HG03066 (cell line): ENCODE data around the gene CBFA2T2.
A peak's percentile ranks its signal among the peaks of the same experiment; 100 is the strongest.

Experiments
- ATAC-seq: cut with Tn5 transposase; IDR thresholded peaks from one replicate; pipeline ENCODE4 v1.9.1; 2021; ENCODE audit warnings: low read depth; ENCODE audit not compliant: unreplicated experiment

Gene CBFA2T2

DNA sequence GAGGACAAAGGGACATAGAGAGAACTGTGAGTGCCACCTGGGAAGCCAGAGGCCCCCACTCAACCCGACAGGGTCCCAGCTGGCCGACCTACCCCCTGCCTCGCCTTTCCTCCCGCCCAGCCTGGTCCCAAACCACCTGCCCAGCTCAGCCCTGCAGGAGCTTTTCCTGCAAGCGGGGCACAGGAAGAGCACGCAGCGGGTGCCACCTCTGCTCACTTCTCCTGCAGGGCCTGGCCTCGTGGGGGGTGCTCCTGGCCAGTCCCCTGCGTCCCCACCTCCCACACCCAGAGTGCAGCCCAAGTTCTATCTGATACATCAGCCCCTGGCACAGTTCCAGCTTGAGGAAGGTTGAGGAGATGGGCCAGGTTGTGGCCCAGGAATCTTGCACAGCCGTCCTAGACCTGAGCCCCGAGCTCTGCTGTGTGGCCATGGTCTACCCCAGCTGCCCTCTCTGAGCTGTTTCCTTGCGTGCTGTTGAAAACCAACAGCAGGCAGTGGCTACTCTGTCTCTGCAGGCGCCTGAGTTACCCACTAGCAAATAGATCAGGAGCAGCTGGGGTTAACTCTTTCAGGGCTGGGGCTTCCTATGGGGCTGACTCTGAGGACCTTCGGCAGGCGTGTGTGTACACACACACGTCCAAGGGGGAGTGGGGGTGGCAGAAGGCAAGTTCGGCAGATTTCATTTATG is 182.7 kb downstream of the CBFA2T2 start:
- ATAC-seq = no peak

DNA sequence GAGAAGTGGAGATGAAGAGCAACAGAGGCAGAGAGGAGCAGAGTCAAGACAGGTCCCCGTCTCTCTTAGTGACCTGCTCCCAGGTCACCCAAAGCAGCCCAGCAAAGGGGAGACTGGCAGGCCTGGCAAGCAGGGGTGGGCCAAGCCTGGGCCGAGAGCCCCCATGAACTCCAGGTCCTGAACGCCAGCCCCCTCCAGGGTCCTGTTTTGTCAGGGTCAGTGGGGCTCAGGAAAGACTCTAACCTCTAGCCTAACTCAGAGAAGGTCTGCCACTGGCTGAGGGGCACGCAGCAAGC is 183.2 kb downstream of the CBFA2T2 start:
- no peak for ATAC-seq

DNA sequence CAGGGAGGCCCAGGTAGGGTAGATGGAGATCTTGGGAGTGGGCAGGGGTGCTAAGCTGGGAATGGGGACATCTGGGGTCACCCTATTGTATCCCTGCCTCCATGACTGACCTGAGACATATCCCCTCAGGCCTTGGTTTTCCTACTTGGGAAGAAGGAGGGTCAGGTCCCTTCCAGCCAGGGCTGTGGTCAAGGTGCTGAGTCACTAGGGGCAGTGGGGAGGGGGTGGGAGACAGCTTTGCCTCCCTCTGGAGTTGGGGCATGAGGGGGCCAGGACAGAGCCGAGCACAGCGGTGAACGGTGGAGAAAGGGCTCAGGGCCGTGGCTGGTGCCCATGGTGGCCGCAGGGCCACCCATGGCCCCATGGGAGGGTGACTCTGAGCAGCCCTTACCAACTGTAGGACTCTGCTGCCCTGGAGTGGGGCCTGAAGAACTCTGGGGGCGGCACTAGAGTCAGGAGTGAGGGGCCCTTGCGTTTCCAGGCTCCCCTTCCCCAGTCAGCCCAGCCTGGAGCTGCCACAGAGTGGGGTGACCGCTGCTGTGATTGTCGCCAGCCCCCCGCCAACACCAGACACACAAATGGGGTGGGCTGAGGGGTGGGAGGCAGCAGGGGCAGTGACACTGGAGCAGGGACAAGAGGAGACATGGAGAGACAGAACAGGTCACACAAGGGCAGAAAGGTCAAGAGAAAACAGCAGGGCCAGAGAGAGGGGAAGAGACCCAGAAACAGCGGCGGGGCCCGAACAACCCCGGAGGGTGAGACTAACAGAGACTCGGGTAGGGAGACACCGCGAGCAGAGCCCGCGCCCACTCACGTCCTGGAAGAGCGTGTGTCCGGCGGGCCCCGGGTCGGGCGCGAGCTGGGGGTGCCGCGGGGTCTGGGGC is 183.8 kb downstream of the CBFA2T2 start:
- no peak for ATAC-seq

DNA sequence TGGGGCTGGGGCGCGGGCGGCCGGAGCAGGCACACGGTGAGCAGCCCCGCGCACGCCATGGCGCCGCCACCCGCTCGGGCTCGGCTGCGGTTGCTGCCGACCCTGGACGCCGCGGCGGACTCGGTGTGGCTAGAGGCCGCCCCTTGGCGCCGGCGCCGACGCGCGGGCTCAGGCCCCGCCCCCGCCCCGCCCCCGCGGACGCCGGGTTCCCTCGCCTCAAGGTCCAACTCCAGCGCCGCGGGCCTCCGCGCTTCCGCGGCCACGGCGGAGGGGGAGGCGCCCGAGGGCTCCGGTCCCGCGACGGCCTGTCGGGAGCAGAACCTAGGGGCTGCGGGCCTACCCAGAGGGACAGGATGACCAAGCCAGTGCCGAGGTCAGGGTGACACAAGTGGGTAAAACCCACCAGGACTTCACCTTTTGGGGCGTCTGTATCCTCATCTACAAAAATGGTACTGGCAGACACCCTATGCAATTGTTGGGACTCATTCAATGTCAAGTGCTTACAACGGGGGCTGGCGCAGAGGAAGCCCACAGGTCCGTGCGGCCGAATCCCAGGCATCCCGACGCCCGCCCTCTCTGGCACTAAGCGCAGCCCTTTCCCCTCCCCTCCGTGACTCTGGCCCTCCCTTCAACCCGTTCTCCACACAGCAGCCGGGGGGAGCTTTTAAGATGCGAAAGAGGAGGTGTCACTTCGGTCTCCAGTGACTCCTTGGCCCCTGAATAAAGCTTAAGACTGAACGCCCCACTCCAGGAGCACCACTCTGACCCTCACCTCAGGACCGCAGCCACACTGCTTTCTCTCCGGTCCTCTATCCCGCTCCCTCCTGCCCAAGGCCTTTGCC is 184.6 kb downstream of the CBFA2T2 start, which contains the start of gene NECAB3:
Gene NECAB3 (minus strand): TSS at position 135 of the 842 bp plus-strand sequence. CDS start 76 bp downstream, at position 59.
- ATAC-seq = no peak

DNA sequence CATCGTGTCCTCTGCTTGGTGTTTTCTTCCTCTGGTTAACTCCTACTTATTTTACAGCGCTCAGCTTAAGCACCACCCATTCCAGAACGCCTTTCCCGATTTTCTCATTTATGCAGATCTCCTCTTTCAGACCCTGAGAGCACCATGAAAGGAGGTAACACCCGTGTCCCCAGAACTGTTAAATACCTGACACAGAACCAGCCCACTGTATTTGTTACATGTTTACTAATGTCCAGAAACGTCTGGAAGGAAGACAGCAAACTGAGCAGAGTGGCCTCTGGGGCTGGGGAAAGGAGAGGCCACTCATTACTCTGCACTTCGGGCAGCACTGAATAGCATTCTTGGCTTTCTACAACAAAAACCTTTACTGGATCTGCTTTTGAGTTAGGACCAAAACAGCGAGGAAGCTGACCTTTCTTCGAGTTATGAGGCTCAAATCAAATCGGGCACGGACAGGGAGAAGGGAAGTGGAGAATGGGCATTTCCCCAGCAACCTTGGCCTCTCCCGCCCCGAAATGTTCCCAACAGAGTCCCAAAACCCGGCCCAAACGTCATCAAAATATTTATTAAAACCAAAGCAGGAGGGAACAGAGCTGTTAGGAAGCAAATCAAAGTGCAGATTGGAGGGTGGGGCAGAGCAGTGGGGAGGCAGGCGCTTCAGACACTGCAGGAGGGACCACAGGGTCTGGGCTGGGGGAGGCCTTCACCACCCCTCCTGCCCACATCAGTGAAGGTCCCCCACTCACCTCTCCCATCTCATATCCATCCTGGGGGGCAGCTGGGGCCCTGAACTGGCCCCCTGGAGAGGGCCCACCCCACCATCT is 185.5 kb downstream of the CBFA2T2 start:
- ATAC-seq = no peak

DNA sequence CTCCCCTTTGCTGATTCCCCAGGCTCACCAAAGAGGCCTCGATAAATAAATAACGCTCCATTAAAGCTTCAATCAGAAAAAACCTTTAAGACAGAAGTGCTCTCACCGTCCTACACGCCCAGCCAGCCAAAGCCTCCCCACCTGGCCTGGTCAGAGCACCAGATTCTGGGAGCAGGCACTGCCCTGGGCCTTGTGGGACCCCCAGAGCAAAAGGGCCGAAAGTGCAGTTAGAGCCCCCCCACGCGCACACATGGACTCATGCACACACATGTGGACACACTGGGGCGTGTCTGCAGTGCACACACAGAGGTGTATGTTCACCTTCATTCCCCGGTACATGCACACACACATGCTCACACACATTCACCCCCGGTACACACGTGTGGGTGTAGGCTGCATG is 186.2 kb downstream of the CBFA2T2 start:
- no peak for ATAC-seq

DNA sequence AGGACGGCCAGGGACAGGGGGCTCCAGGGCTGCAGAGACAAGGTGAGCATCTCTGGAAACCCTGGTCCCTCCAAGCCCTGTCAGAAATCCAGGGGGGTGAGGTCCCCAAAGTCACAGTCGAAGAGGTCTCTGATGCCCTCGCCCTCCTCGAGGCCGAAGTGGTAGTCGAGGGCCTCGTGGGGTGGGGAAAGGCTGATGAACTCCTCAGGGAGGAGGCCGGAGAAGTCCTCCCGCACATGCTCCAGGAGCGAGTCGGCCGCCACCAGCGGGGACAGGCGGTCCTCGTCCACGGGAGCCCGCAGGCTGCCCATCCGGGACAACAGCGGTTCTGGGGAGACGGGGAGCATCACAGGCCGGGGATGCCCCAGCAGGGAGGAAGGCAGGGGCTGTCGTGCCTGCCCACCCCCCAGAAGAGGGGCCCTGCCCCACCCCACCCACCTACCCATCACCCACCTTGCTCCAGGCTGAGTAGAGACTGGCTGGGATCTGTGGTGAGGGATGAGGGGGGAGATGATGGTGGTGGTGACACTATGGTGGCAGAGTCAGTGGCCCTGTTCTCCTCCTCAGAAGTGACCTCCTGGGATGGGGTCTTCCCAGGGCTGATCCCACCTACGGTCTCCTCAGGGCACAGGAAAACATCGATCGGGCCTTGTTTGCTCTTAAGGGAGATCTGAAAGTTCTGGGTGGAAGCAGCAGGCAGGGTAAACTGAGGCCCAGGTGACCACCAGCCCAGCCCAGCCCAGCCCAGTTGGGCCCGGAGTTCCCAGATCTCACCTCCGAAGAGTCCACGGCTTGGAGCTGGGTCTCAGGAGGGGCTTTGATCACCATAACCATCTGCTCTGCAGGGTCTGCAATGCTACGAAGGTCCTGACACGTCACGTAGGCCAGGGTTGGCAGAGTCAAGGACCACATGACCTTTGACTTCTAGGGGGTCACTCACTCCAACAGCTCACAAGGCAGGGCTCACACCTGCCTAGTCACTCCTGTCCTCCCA is 187.1 kb downstream of the CBFA2T2 start:
- ATAC-seq = no peak

DNA sequence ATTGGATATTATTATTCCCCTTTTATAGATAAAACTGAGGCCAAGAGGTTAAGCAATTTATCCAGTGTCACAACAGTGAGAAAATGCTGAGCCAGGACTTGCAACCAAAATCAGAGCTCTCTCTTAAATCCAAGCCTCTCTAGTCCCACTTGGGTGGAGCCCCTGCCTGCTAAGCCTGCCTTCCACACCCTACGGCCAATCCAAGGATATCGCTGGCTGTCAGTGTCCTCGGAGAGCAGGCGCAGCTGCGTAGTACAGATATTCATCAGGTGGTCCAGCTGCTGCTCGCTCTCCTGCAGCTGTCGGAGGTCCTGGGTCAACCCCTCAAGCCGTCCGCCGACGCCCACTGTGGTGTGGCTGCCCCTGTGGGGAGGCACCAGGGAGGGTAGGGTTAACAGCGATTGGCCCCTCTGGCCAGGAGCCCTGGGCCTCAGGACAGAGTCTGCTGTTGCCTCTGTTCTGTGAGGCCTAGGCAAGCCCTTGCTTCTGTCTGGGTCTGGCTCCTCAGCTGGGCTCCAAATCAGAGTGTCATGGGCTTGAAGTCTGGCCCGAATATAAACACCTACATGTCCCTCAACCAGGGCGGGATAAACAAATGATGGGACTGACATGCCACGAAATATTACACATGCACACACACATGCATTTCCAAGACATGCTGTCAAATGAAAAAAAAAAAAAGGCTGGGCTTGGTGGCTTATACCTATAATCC is 188.3 kb downstream of the CBFA2T2 start:
- no peak for ATAC-seq

DNA sequence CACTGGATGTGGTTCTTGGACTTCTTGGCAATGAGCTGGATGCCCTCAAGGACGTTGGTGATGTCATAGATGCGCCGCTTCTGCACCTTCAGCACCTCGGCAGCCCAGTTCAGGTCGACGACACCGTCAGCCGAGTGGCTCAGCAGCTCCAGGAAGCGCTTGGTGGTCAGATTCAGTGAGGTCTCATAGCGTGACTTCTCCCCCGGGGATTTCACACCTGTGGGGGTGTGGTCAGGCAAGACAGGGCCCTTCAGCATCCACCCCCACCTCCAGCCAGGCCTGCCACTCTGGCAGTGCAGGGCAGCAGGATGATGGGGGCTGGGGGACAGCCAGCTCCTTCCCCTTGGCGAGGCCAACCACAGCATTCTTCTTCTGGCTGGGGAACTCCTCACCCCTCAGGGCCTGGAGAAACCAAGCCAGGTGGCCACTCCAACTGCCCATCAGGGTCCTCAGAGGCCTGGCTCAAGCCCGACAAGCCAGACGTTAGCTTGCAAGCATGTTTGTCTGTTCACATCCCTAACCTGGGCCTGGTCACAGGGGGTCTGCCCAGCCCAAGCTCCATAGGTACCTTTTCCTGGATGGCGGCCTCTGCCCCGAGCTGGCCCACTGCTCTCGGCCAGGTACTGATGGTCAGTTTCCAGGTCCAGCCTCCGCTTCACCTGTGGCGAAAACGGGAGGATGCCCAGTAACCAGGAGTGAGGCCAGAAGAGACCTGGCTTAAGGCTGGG is 190.0 kb downstream of the CBFA2T2 start:
- no peak for ATAC-seq

DNA sequence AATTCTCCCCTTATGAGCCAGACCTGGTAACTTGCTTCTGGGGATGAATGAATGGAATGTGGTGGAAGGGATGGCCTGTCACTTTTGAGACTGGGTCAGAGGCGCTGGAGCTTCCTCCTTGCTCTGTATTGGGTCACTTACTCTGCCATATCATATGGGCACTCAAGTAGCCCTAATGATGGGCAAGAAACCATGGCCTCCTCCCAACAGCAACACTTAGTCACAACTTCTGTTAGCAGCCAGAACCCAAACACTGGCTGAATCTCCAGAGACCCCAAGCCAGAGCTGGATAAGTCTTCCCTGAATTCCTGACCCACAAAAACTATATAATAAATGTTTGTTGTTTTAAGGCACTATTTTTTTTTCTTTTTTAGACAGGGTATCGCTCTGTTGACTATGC is 190.8 kb downstream of the CBFA2T2 start:
- no peak for ATAC-seq

DNA sequence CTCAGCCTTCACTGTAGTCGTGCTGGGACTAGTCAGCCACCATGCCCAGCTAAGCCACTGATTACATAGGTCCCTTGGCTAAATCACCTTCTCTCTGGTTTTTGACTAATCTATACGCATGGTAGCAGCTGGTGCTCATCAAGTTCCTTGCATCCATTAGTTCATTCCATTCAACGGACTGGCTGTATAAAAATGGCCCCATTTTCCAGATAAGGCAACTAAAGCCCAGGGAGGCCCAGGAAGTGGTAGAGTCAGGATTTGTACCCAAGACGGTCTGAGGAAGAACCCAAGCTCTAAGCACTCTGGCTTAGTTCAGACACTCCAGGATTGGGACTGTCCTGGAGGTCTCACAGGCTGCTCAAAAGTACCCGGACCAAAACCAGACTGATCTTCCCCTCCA is 191.4 kb downstream of the CBFA2T2 start:
- no peak for ATAC-seq

DNA sequence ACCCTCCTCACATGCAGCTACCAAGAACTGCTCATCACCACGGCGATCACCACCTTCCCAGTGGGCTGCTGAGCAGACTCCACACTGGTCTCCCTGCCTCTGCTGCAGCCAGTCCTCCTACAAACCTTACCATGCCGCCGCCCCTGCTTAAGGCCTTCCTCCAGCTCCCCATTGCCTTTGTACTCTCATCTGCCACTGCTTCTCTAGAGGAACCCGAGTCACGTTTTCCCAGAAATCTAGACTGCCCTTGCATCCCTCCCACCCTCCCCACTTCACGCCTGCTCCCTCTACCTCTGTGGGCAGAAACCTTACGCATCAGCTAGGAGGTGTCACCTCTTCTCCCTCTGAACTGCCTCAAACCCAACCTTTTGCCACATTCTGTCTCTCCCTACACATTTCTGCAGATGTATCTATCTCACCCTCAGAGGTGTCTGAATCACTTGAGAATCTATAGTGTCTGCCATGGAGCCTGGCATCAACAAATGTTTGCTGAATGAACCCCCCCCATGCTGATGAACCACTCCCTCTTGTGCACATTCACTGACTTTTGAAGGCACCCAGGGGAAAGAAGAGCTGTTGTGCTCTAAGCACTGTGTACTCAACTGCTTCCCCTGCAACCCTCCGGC is 191.9 kb downstream of the CBFA2T2 start:
- no peak for ATAC-seq

DNA sequence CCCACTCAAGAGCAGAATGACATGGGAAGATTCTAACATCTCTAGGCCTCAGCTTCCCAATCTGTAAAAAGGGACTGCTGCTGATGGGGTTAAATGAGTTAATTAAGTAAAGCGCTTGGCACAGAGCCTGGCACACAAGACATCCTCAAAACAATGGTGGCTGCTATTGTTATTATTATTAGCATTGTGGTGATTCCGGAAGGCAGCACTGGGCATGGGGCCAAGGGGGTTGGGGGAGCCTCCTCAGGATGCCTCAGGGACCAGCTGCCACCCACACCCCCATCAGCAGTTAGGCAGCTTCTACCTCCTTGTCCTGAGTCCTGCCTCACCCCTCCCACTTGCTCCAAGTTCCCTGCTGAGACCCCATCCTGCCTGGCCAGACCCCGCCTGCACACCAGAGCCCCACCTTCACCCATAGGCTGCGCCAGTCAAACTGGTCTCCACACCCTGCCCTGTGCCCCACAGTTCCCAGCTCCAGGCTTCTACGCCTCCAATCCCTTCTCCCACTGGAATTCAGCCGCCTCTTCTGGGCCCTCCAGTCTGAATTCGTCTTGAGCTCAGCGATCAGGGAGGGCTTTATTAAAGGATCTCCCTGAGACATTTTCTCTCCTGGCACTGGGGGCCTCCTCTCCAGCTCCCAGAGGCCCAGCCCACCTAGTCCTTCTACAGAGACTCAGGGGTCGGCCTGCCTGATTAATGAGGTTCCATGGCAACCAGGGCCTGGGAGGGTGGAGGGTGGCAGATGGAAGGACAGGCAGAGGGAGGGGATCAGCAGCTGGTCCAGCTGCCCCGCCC is 194.8 kb downstream of the CBFA2T2 start:
- ATAC-seq = no peak

DNA sequence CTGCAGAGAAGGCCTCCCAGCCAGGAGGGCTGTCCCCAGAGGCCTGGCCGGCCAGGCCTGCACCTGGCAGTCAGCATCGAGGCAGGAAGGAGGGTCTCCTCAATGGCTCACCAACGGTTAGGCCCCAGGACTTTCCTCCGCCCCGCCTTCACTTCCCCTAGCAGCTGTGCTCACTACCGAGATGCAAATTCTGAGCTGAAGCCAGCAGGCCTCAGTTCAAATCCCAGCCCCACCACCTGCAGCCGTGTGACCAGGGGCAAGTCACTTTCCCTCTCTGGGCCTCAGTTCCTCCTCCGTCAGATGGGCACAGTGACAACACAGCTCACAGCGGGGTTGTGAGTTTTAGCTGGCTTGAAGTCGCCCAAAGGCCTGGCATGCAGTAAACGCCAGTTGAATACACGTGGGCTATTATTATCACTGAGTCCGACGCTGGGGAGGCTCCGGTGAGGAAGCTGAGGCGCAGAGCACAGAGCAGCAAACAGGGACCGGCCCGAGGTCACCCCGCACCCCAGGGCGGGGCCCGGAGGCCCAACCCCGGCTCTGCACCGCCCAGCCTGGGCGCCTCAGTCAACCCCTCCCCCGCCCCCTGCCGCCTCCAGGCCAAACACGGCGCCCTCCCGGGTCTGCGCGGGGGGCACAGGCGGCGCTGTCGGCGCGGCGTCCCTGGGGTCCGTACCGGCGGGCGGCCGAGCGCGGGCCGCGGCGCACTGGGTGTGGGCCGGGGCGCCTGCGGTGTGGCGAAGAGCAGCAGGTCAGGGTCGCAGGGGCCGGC is 195.6 kb downstream of the CBFA2T2 start:
- ATAC-seq = peak; percentile 46

DNA sequence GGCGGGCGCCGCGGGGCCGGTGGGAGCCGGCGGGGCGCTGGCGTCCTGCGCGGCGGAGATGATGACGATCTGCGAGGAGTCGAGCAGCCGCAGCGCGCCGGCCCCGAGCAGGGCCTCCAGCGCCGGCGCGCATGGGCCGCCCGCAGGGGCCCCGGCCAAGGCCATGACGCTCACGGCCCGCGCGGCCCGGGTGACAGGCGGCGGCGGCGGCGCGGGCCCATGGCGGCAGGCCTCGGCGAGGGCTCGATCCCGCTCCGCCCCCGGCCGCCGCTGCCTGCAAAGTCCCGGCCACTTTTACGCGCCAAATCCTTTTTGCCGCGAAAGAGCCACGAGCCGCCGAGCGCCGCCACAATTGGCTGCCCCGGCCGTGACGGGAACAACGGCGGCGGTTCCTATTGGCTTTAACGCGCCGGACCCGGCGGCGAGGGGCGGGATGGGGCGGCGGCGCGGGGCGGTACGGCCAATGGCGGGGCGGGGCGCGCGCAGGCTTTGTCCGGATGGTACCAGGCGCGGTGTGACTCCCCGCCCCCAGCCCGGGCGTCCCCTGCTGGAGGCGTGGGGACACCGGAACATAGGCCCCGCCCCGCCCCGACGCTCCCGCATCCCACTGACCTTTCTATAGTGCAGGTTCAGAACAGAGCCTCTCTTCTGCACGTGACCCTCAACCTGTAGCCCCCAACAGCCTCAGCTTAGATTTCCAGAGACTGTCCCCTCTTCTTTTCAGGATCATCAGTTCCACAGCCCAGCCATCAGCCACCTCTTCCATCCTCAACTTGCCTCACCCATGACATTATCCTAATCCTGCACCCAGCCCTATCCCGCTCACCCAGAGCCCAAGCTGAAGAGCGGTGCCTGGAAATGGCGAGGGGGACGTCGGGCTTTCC is 196.4 kb downstream of the CBFA2T2 start, which contains the start of gene E2F1:
Gene E2F1 (minus strand): TSS at position 286 of the 884 bp plus-strand sequence. CDS start 121 bp downstream, at position 165.
- peak; percentile 72 for ATAC-seq
